Left renal pelvis (tissue), 4 donors: ENCODE measurements around the gene IZUMO1. TPM values are rescaled to one million over a fixed set of nuclear protein-coding genes. Genes with fewer than 3 reads are reported as not detected.
"Not testable (repeated sequence)": the region's sequence is repeated elsewhere in the genome, so short reads cannot be mapped to it uniquely, and the experiment has no call there.

Experiments used
- DNase-seq, 4 donors: peaks; one replicate each; pipeline ENCODE4 v3.0.0-alpha.2; 2013; ENCODE audit warnings: low read depth in 4 of 4, low spot score in 3 of 4
- polyA plus RNA-seq, 4 donors: library from polyadenylated mRNA; unstranded; fragments of 120-200 nt; gene quantifications; one replicate each; pipeline ENCODE4 v1.2.1, GENCODE V29; 2013; ENCODE audit not compliant: insufficient read length in 4 of 4

Gene IZUMO1
- polyA plus RNA-seq, 4 donors = 0.08 to 0.53 (median 0.37) TPM

- DNase-seq = no peak
Observed at GRCh38 chr19:48714759-48715675, 31.7 kb downstream of the IZUMO1 start.

DNA sequence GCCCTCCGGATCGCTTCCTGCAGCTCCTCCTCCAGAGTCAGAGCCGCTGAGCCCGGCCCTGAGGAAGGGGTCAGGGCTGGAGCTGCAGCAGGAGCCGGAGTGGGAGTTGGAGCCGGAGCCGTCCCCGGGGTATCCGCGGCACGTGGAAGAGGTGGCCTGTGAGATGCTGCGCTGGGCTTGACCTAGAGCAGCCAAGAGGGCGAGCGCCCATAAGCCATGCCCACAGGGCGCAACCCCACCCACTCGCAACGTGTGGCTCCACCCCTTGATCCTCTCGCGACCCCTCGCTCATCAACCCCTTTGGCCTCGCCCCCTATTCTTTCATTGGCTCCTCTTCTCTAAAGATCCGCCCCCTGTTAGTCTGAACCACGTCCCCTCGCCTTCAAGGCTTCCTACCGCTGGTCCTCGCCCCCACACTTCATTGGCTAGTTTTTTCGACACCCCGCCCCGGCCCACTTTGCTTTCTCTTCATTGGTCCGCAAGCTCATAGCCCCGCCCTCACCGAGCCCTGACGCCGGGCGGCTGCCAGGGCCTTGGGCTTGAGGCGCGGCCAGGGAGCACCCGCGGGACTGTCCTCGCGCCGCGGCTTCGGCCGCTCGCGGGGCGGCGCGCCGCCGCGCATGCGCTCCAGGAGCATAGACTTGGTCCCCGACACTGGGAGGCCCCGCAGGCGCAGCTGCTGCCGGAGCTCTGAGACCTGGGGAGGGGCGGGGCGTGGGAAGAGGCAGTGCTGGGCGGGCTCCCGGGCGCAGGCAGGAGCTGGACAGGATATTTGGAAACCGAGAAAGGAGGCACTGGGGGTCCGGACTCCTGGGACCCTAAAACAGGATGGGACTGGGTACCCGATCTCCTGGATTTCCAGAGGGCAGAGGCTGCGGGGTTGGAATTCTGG is 32.6 kb downstream of the IZUMO1 start:
- peak; percentile 98 to 99 (median 99) for DNase-seq

- no peak for DNase-seq
Observed at GRCh38 chr19:48713041-48713863, 33.5 kb downstream of the IZUMO1 start.

- DNase-seq = no peak
Observed at GRCh38 chr19:48711106-48711662, 35.5 kb downstream of the IZUMO1 start.

DNA sequence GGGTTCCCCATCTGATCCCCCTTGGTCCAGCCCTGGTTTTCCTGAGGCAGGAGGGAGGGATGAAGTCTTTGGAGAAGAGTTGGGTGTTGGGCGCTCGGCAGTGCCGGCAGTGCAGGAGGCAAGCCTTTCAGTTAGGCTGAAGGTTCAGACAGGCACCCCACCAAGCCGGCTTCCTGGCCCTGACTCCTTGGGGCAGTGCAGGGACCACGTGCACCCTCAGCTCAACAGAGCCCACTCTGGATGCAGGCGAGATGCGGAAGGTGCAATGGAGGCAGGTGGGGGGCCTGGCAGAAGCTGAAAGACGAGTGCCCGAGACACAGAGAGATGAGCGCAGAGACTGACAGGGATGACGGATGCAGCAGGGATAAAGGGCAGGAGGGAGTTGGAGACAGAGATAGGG is 38.2 kb downstream of the IZUMO1 start:
- DNase-seq = no peak

DNA sequence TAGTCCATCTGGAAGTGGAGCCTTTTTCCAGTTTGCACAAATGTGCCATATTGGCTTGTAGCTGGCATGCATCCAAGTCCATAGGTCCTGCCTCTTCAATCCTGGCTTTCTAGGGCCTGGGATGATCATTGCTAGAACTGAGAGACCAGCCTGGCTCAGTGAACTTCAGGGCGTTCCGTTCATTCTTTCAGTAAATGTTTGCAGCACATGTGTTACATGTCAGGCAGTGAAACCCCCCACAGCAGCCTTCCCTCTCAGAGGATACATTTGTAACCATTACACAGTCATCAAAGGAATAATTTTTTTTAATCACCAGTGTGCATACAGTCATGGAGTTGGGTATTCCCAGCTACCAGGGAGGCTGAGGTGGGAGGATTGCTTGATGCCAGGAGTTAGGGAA is 41.3 kb downstream of the IZUMO1 start:
- no peak for DNase-seq

- no peak for DNase-seq
Observed at GRCh38 chr19:48703316-48703715, 43.4 kb downstream of the IZUMO1 start.

DNA sequence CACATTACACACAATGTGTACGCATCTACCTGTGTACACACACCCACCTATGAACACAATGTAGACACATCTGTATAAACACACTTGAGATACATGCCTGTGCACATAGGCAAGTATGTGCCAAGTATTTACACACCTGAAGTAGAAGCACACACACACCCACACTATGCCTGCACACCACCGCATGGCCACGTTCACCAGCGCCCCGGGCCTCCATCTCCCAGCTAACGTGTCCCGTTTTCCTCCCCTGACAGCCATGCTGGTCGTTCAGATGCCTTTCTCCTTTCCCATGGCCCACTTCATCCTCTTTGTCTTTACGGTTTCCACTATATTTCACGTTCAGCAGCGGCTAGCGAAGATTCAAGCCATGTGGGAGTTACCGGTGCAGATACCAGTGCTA is 44.0 kb downstream of the IZUMO1 start:
- DNase-seq = no peak

DNA sequence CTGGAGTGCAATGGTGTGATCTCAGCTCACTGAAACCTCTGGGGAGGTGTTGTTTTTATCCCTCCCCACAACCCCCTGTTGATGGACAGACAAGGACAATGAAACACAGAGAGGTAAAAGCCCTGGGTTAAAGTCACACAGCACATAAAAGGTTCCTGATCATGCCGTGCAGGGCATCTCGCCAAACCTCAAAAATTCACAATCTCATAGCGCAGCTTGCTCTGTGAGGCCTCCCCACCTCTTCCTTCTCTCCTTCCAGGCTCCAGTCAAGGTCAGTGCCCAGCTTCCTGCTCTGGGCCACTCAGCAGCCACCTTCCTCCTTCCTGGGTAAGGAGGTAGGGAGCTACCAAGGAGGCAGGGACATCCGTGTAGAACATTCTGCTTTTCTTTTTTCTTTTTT is 48.7 kb downstream of the IZUMO1 start:
- DNase-seq = no peak

GRCh38 chr19:48696353-48697010 is 50.2 kb downstream of the IZUMO1 start:
- DNase-seq = no peak

DNA sequence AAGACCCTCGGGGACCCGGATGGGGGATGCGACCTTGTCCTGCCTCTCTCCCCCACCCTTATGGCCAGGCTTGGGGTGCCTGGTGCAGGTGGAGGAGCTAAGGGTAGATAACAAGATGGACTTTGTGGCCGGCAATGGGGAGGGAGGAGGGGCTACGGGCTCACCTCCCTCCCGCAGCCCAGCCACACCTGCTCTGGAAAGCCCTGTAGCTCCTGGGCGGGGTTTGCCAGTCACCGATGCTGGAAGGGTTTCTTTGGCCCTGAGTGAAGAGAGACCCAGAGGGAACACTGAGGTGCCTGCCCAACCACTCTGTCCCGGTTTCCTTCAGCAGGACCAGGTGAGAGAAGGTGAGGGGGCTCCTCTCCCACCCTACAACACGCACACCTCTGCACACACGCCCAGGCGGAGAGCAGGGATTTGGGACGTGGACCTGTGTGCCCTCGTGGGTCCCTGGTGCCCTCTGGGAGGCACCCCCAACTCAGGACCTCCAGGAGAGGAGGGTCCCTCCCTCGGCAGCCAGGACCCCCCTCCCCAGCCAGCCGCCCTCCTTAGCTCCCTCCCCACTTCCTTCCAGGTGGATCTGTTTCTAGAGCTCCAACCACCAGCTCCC is 50.9 kb downstream of the IZUMO1 start, which contains the start of gene FUT2:
Gene FUT2 (plus strand): TSS at position 229 of the 610 bp plus-strand sequence. CDS start 6,986 bp downstream, outside the sequence.
- DNase-seq = no peak

- DNase-seq = not testable (repeated sequence)
Observed at GRCh38 chr19:48693629-48694028, 53.1 kb downstream of the IZUMO1 start.

Other genes with a start within 250 kb of the IZUMO1 start
- 1 to 10 TPM in 3 of 4 donors, under 1 TPM in 1; 0.41 to 5.3 (median 2.0) TPM for gene LMTK3, start 235.1 kb downstream of the IZUMO1 start, polyA plus RNA-seq
- under 1 TPM; 0.10 to 0.60 (median 0.39) TPM for gene SULT2B1, start 194.7 kb downstream of the IZUMO1 start, polyA plus RNA-seq
- gene SPACA4, start 140.2 kb downstream of the IZUMO1 start, polyA plus RNA-seq = under 1 TPM in 1 of 4 donors, not detected in 3; 0.15 TPM
- 1 to 10 TPM in 2 of 4 donors, under 1 TPM in 1, not detected in 1; 0.79 to 3.4 (median 1.9) TPM for gene FAM83E, start 131.8 kb downstream of the IZUMO1 start, polyA plus RNA-seq
- 1,000 to 10,000 TPM; 1,033 to 1,349 (median 1,082) TPM for gene RPL18, start 127.7 kb downstream of the IZUMO1 start, polyA plus RNA-seq
- 10 to 100 TPM in 3 of 4 donors, 1 to 10 TPM in 1; 8.4 to 34.8 (median 17.7) TPM for gene SPHK2, start 127.4 kb downstream of the IZUMO1 start, polyA plus RNA-seq
- gene DBP, start 109.5 kb downstream of the IZUMO1 start, polyA plus RNA-seq = 10 to 100 TPM in 3 of 4 donors, 1 to 10 TPM in 1; 9.8 to 17.3 (median 13.9) TPM
- 10 to 100 TPM; 18.2 to 58.7 (median 27.4) TPM for gene CA11, start 100.7 kb downstream of the IZUMO1 start, polyA plus RNA-seq
- 1 to 10 TPM in 2 of 4 donors, under 1 TPM in 2; 0.83 to 1.9 (median 1.2) TPM for gene NTN5, start 73.9 kb downstream of the IZUMO1 start, polyA plus RNA-seq
- 1 to 10 TPM; 1.3 to 4.5 (median 2.5) TPM for gene FUT2, start 50.9 kb downstream of the IZUMO1 start, polyA plus RNA-seq
- 10 to 100 TPM in 1 of 4 donors, 1 to 10 TPM in 3; 4.5 to 13.3 (median 8.5) TPM for gene MAMSTR, start 27.2 kb downstream of the IZUMO1 start, polyA plus RNA-seq
- gene RASIP1, start 6.3 kb downstream of the IZUMO1 start, polyA plus RNA-seq = 10 to 100 TPM; 11.5 to 17.3 (median 13.1) TPM
- gene FUT1, start 5.7 kb upstream of the IZUMO1 start, polyA plus RNA-seq = 1 to 10 TPM in 3 of 4 donors, under 1 TPM in 1; 0.67 to 3.5 (median 3.2) TPM
- not detected for gene FGF21, start 8.6 kb upstream of the IZUMO1 start, polyA plus RNA-seq
- 10 to 100 TPM; 19.5 to 58.6 (median 32.0) TPM for gene BCAT2, start 64.1 kb upstream of the IZUMO1 start, polyA plus RNA-seq
- gene HSD17B14, start 89.6 kb upstream of the IZUMO1 start, polyA plus RNA-seq = 10 to 100 TPM in 3 of 4 donors, 1 to 10 TPM in 1; 8.3 to 38.2 (median 26.3) TPM
- 10 to 100 TPM; 19.8 to 60.5 (median 27.7) TPM for gene PLEKHA4, start 121.7 kb upstream of the IZUMO1 start, polyA plus RNA-seq
- gene PPP1R15A, start 125.5 kb upstream of the IZUMO1 start, polyA plus RNA-seq = 100 to 1,000 TPM in 1 of 4 donors, 10 to 100 TPM in 3; 30.6 to 343 (median 32.6) TPM
- gene TULP2, start 151.8 kb upstream of the IZUMO1 start, polyA plus RNA-seq = 1 to 10 TPM in 3 of 4 donors, under 1 TPM in 1; 0.60 to 1.5 (median 1.3) TPM
- 100 to 1,000 TPM; 223 to 314 (median 261) TPM for gene NUCB1, start 153.4 kb upstream of the IZUMO1 start, polyA plus RNA-seq
- gene DHDH, start 186.8 kb upstream of the IZUMO1 start, polyA plus RNA-seq = 1 to 10 TPM; 1.6 to 8.0 (median 6.5) TPM
- gene BAX, start 208.0 kb upstream of the IZUMO1 start, polyA plus RNA-seq = 10 to 100 TPM; 49.6 to 83.8 (median 71.4) TPM
- 1,000 to 10,000 TPM; 1,558 to 2,525 (median 2,184) TPM for gene FTL, start 218.4 kb upstream of the IZUMO1 start, polyA plus RNA-seq
- 10 to 100 TPM; 24.0 to 50.7 (median 39.6) TPM for gene GYS1, start 246.4 kb upstream of the IZUMO1 start, polyA plus RNA-seq
- 10 to 100 TPM; 51.0 to 91.7 (median 79.3) TPM for gene RUVBL2, start 247.0 kb upstream of the IZUMO1 start, polyA plus RNA-seq